PC-3 (cell line): ENCODE measurements around the gene TTC16. TPM values are rescaled to one million over a fixed set of nuclear protein-coding genes. Genes with fewer than 3 reads are reported as not detected.

ENCODE experiments used
- ATAC-seq: fragments of 200-7000 bp; cut with Tn5 transposase; 2 replicates; pipeline ENCODE4 v1.9.1; 2020; ENCODE audit warnings: mild to moderate bottlenecking, moderate library complexity
- BruUV-seq: library from RNA; stranded (reverse); fragments of 400-500 nt; replicated peaks from 2 replicates; lab custom pipeline; 2021; lab: Mats Ljungman, UMichigan
- CTCF ChIA-PET: fragments of 300-600 bp; sonication (Branson Sonifier 250); formaldehyde crosslinking; loops from one replicate; lab custom pipeline; 2022; ENCODE audit warnings: antibody characterized with exemption; lab: Charles Lee
- POLR2A ChIA-PET: fragments of 300-600 bp; sonication (Branson Sonifier 250); formaldehyde crosslinking; loops from one replicate; lab custom pipeline; 2022; ENCODE audit warnings: antibody characterized with exemption; ENCODE audit not compliant: unreplicated experiment; lab: Charles Lee
- DNase-seq: peaks from one replicate; pipeline ENCODE4 v3.0.0-alpha.2; 2015
- H2AFZ ChIP-seq: fragments of 300-600 bp; sonication (generic); 2 replicates; pipeline ENCODE4 v1.6.0; 2016; ENCODE audit warnings: antibody characterized with exemption, low read length
- H3F3A ChIP-seq: fragments of 300-600 bp; sonication (generic); one replicate; pipeline ENCODE4 v1.6.0; 2017; ENCODE audit warnings: antibody characterized with exemption, low read length, control low read depth, mild to moderate bottlenecking; ENCODE audit not compliant: unreplicated experiment
- H3K27ac ChIP-seq: fragments of 300-600 bp; sonication (generic); 2 replicates; pipeline ENCODE4 v1.5.1; 2016; ENCODE audit warnings: mild to moderate bottlenecking, low read length
- H3K27me3 ChIP-seq: fragments of 300-600 bp; sonication (generic); 2 replicates; pipeline ENCODE4 v1.6.1; 2016; ENCODE audit warnings: low read length, mixed read lengths
- H3K36me3 ChIP-seq: fragments of 300-600 bp; sonication (generic); 2 replicates; pipeline ENCODE4 v1.6.1; 2016; ENCODE audit warnings: low read depth, mixed run types, low read length, mixed read lengths
- H3K4me1 ChIP-seq: fragments of 300-600 bp; sonication (generic); 2 replicates; pipeline ENCODE4 v1.5.1; 2016; ENCODE audit warnings: low read length; ENCODE audit not compliant: insufficient read depth
- H3K4me2 ChIP-seq: fragments of 300-600 bp; sonication (generic); 2 replicates; pipeline ENCODE4 v1.6.0; 2016; ENCODE audit warnings: low read length
- H3K4me3 ChIP-seq: fragments of 300-600 bp; sonication (generic); 2 replicates; pipeline ENCODE4 v1.5.1; 2016; ENCODE audit warnings: mild to moderate bottlenecking, low read length, mixed read lengths
- H3K79me2 ChIP-seq: fragments of 300-600 bp; sonication (generic); 2 replicates; pipeline ENCODE4 v1.6.1; 2017; ENCODE audit warnings: low read length, mixed read lengths
- H3K9ac ChIP-seq: fragments of 300-600 bp; sonication (generic); 2 replicates; pipeline ENCODE4 v1.6.0; 2016; ENCODE audit warnings: mild to moderate bottlenecking, low read length
- H3K9me2 ChIP-seq: fragments of 300-600 bp; sonication (generic); replicated peaks from 2 replicates; pipeline ENCODE4 v1.6.1; 2016; ENCODE audit warnings: mixed run types, low read length, mixed read lengths
- H3K9me3 ChIP-seq: fragments of 300-600 bp; sonication (generic); 2 replicates; pipeline ENCODE4 v1.6.1; 2016; ENCODE audit warnings: low read length, mixed read lengths
- H4K20me1 ChIP-seq: fragments of 300-600 bp; sonication (generic); 2 replicates; pipeline ENCODE4 v1.6.1; 2016; ENCODE audit warnings: low read length, mixed read lengths
- EZH2 ChIP-seq: fragments of 300-600 bp; sonication (generic); IDR thresholded peaks from one replicate; pipeline ENCODE4 v1.6.1; 2017; ENCODE audit warnings: antibody characterized with exemption, mild to moderate bottlenecking, low read length; ENCODE audit not compliant: unreplicated experiment
- EZH2phosphoT487 ChIP-seq: fragments of 300-600 bp; sonication (generic); IDR thresholded peaks from 2 replicates; pipeline ENCODE4 v1.6.1; 2018; ENCODE audit warnings: mild to moderate bottlenecking, antibody characterized with exemption, low read length, borderline replicate concordance
- intact Hi-C: fragments of 100-400 bp; cut with micrococcal nuclease; formaldehyde crosslinking; loops from 2 replicates; pipeline ENCODE4 v1.9.0; 2023
- total RNA-seq: library from RNA; depleted of rRNA; stranded (reverse); fragments of >200 nt; gene quantifications from 2 replicates; pipeline ENCODE4 v1.2.3, GENCODE V29; 2014
- TF ChIP-seq, protein P1 (sequence below): fragments of 300-600 bp; sonication (generic); conservative IDR thresholded peaks from 2 replicates; pipeline ENCODE4 v1.5.1; 2017; ENCODE audit warnings: antibody characterized with exemption, low read depth, mild to moderate bottlenecking, low read length

The TTC16 gene
- total RNA-seq, 1 experiment from 2014 or later = 0.04 TPM

DNA sequence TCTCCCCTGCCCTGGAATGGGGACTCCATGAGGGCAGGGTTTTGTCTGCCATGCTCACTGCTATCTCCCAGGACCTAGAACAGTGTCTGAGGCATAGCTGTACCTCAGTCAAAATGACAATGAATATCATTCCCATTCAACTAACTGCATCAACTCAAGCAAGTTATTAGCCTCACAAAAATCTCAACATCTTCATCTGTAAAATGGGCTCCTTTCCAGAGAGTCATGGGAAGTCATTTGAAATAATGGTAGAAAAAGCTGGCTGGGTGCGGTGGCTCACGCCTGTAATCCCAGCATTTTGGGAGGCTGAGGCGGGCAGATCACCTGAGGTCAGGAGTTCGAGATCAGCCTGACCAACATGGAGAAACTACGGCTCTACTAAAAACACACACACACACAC lies 53.2 kb downstream of the TTC16 start:
- no peak overlapping the region for H3K9ac ChIP-seq
- ATAC-seq (no peak), DNase-seq (no peak)
- H3K4me1 ChIP-seq = peaks cover 4% of the 10 kb centered on the region; the same call in 1 of the 2 replicates
- TF ChIP-seq EZH2 (no peak), EZH2phosphoT487 (no peak)
- TF ChIP-seq, protein P1, sequence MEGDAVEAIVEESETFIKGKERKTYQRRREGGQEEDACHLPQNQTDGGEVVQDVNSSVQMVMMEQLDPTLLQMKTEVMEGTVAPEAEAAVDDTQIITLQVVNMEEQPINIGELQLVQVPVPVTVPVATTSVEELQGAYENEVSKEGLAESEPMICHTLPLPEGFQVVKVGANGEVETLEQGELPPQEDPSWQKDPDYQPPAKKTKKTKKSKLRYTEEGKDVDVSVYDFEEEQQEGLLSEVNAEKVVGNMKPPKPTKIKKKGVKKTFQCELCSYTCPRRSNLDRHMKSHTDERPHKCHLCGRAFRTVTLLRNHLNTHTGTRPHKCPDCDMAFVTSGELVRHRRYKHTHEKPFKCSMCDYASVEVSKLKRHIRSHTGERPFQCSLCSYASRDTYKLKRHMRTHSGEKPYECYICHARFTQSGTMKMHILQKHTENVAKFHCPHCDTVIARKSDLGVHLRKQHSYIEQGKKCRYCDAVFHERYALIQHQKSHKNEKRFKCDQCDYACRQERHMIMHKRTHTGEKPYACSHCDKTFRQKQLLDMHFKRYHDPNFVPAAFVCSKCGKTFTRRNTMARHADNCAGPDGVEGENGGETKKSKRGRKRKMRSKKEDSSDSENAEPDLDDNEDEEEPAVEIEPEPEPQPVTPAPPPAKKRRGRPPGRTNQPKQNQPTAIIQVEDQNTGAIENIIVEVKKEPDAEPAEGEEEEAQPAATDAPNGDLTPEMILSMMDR = no peak
- ChIA-PET CTCF (no interaction called here), POLR2A (no interaction called here)
- intact Hi-C loops = no loop called here
- H3K4me2 ChIP-seq = no peak overlapping the region
- H3K9me3 ChIP-seq = no peaks in the 10 kb centered on the region
- no peak overlapping the region for H3K4me3 ChIP-seq
- no peaks in the 10 kb centered on the region for H4K20me1 ChIP-seq
- no peak overlapping the region for H2AFZ ChIP-seq
- no TSS peak for BruUV-seq
- H3K27ac ChIP-seq = no peak overlapping the region
- no peaks in the 10 kb centered on the region for H3K27me3 ChIP-seq
- no peaks in the 10 kb centered on the region for H3K79me2 ChIP-seq
- H3F3A ChIP-seq = no peaks in the 10 kb centered on the region
- H3K36me3 ChIP-seq = no peaks in the 10 kb centered on the region
- H3K9me2 ChIP-seq = no peaks in the 10 kb centered on the region

DNA sequence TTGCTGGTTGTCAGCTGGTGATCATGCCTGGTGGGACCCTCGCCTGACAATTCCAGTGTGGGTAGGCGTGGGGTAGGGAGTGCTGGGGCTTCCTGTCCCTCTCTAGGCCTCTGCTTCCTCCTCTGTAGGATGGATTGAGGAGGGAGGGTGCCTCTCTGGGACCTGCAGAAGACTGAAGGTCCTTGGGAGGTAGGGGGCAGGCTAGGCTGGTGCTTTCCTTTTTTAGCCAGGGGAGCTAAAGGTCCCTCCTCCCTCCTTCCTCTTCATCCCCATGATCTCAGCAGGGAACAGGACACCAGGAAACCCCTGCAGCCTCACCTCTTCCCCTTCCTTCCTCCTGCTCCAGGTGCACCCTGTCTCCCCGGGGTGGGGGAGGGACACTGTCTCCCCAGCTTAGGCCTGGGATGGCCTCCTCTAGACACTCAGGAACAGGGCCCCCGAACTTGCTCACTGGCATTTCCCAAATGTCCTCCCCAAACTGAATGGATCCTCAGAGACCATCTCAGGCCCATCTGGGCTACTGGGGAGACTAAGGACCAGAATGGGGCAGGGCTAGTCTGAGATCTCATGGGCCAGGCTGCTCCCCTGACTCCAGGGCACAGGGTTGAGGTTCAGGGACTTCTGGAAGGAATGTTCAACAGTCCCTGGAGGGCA lies 54.2 kb downstream of the TTC16 start:
- no peak overlapping the region for H2AFZ ChIP-seq
- H3K36me3 ChIP-seq = no peaks in the 10 kb centered on the region
- no peaks in the 10 kb centered on the region for H4K20me1 ChIP-seq
- intact Hi-C loops = no loop called here
- ATAC-seq (no peak), DNase-seq (no peak)
- no peaks in the 10 kb centered on the region for H3F3A ChIP-seq
- H3K79me2 ChIP-seq = no peaks in the 10 kb centered on the region
- H3K9ac ChIP-seq = no peak overlapping the region
- POLR2A ChIA-PET = no interaction called here
- H3K4me2 ChIP-seq = peak overlapping the region; percentile 91; the same call in 1 of the 2 replicates
- H3K27ac ChIP-seq = no peak overlapping the region
- peaks cover 4% of the 10 kb centered on the region; the same call in 1 of the 2 replicates for H3K4me1 ChIP-seq
- CTCF ChIA-PET = no interaction called here
- no peaks in the 10 kb centered on the region for H3K9me3 ChIP-seq
- H3K9me2 ChIP-seq = no peaks in the 10 kb centered on the region
- TF ChIP-seq, protein P1 = no peak
- TF ChIP-seq EZH2phosphoT487 = no peak
- TF ChIP-seq EZH2 = no peak
- no peaks in the 10 kb centered on the region for H3K27me3 ChIP-seq
- H3K4me3 ChIP-seq = no peak overlapping the region
- no TSS peak for BruUV-seq

DNA sequence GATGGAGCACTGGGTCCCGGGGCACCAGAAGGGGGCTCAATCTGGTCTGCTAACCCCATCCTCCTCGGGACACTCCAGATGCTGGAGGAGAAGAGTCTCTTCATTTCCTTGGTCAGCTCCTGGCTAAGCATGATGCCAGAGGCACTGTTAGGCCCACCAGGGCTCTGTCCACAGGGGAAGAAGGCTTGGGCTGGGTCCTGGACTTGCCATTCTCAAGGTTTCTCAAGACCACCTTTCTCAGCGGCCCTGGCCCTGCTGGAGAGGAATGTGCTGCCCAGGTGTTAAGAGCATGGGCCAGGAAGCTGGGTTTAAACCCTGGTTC lies 54.7 kb downstream of the TTC16 start:
- intact Hi-C loops = no loop called here
- ChIA-PET CTCF (interaction anchor here (0.5 to 1.2 kb wide), 2 partner anchors 36 to 100 kb away, joined by 9 to 10 read pairs; partner anchors contain the start of gene TOR2A), POLR2A (interaction anchor here (0.5 to 1.0 kb wide), 2 partner anchors 15 to 35 kb away, joined by 3 to 8 read pairs; partner anchors contain the start of genes CDK9 and TOR2A)
- H3K9ac ChIP-seq = no peak overlapping the region
- peaks cover 4% of the 10 kb centered on the region; the same call in 1 of the 2 replicates for H3K4me1 ChIP-seq
- TF ChIP-seq EZH2phosphoT487 (no peak), EZH2 (no peak)
- TF ChIP-seq, protein P1 = no peak
- BruUV-seq = no TSS peak
- no peaks in the 10 kb centered on the region for H3F3A ChIP-seq
- no peak overlapping the region for H3K27ac ChIP-seq
- ATAC-seq (no peak), DNase-seq (no peak)
- H2AFZ ChIP-seq = peak overlapping the region; percentile 76
- H3K9me2 ChIP-seq = no peaks in the 10 kb centered on the region
- H3K4me3 ChIP-seq = peak overlapping the region; percentile 70
- no peaks in the 10 kb centered on the region for H3K27me3 ChIP-seq
- no peaks in the 10 kb centered on the region for H4K20me1 ChIP-seq
- H3K9me3 ChIP-seq = no peaks in the 10 kb centered on the region
- no peaks in the 10 kb centered on the region for H3K36me3 ChIP-seq
- H3K4me2 ChIP-seq = peak overlapping the region; percentile 91
- H3K79me2 ChIP-seq = no peaks in the 10 kb centered on the region
